ENCODE measurements around the gene CPED1. TPM values are rescaled to one million over a fixed set of nuclear protein-coding genes. Genes with fewer than 3 reads are reported as not detected.
"Not testable (repeated sequence)": the region's sequence is repeated elsewhere in the genome, so short reads cannot be mapped to it uniquely, and the experiment has no call there.

The CPED1 gene
- polyA plus RNA-seq, 2 donors, result 0.29 to 1.3 TPM

DNA sequence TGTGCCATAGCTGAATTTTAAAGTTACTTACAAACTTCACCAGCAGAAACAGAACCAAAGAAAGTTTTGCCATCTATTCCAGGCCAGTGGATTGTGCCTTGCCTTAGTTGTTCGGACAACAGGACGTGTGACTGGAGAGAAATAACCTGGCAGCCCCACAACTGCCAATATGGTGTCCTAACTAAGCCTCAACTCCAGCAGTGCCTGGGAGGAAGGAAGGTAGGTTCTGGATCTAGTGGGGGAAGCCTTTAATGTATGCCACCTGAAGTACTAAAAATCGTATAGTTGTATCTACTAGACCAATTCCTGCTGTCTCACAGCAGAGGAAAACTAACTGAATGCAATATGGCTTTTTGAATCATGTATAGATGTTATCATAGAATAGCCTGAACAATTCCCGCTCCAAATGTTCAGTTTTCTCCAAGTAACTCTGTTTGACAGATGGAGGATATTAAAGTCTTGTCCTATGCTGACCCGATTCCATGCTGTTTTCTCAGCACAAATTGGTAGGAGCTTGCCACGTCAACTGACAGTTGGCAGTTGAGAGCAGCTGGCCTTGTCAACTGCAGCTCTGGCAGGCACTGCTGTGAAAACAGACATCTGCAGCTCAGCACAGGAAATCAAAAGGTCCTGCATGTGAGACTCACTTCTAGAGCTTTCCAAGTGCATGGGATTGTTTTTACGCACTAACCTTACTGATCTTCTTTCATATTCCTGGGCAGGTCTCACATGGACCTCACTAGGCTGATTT is 255.8 kb downstream of the CPED1 start:
- no peaks in the 10 kb centered on the region for H3K27me3 ChIP-seq (ENCODE audit: control insufficient read depth in 1 of 2, insufficient read depth in 2 of 2, low read length in 2 of 2)
- WGBS, 2 donors, result 67 to 77% methylated on average over 7 of the region's 7 CpGs

GRCh38 chr7:121251367-121251766 is 262.9 kb downstream of the CPED1 start:
- WGBS, 2 donors, result 87% methylated on average over 1 of the region's 1 CpG
- H3K4me1 ChIP-seq (ENCODE audit: control insufficient read depth in 2 of 2, insufficient read depth in 2 of 2, low read length in 1 of 2); H3K27ac ChIP-seq (ENCODE audit: low read depth in 2 of 2, low read length in 1 of 2); H3K36me3 ChIP-seq (ENCODE audit: control insufficient read depth in 2 of 2, insufficient read depth in 2 of 2, low read length in 1 of 2); H3K4me3 ChIP-seq (ENCODE audit: low read depth in 1 of 2, low read length in 2 of 2); H3K9me3 ChIP-seq (ENCODE audit: control insufficient read depth in 2 of 2, insufficient read depth in 1 of 2, low read depth in 1 of 2, low read length in 1 of 2); H3K27me3 ChIP-seq (ENCODE audit: control insufficient read depth in 1 of 2, insufficient read depth in 2 of 2, low read length in 2 of 2): not testable (repeated sequence)

More for the DNA sequence above, 255.8 kb downstream of the CPED1 start:
- no peaks in the 10 kb centered on the region for H3K36me3 ChIP-seq (ENCODE audit: control insufficient read depth in 2 of 2, insufficient read depth in 2 of 2, low read length in 1 of 2)
- H3K9me3 ChIP-seq (ENCODE audit: control insufficient read depth in 2 of 2, insufficient read depth in 1 of 2, low read depth in 1 of 2, low read length in 1 of 2), result no peaks in the 10 kb centered on the region
- no peaks in the 10 kb centered on the region for H3K4me1 ChIP-seq (ENCODE audit: control insufficient read depth in 2 of 2, insufficient read depth in 2 of 2, low read length in 1 of 2)
- H3K27ac ChIP-seq (ENCODE audit: low read depth in 2 of 2, low read length in 1 of 2), result no peak overlapping the region
- H3K4me3 ChIP-seq (ENCODE audit: low read depth in 1 of 2, low read length in 2 of 2), result no peak overlapping the region

DNA sequence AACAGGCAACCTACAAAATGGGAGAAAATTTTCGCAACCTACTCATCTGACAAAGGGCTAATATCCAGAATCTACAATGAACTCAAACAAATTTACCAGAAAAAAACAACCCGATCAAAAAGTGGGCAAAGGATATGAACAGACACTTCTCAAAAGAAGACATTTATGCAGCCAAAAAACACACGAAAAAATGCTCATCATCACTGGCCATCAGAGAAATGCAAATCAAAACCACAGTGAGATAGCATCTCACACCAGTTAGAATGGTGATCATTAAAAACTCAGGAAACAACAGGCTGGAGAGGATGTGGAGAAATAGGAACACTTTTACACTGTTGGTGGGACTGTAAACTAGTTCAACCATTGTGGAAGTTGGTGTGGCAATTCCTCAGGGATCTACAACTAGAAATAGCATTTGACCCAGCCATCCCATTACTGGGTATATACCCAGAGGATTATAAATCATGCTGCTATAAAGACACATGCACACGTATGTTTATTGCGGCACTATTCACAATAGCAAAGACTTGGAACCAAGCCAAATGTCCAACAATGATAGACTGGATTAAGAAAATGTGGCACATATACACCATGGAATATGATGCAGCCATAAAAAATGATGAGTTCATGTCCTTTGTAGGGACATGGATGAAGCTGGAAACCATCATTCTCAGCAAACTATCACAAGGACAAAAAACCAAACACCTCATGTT is 264.2 kb downstream of the CPED1 start:
- not testable (repeated sequence) for H3K9me3 ChIP-seq (ENCODE audit: control insufficient read depth in 2 of 2, insufficient read depth in 1 of 2, low read depth in 1 of 2, low read length in 1 of 2); H3K36me3 ChIP-seq (ENCODE audit: control insufficient read depth in 2 of 2, insufficient read depth in 2 of 2, low read length in 1 of 2); H3K27me3 ChIP-seq (ENCODE audit: control insufficient read depth in 1 of 2, insufficient read depth in 2 of 2, low read length in 2 of 2); H3K4me3 ChIP-seq (ENCODE audit: low read depth in 1 of 2, low read length in 2 of 2); H3K27ac ChIP-seq (ENCODE audit: low read depth in 2 of 2, low read length in 1 of 2); H3K4me1 ChIP-seq (ENCODE audit: control insufficient read depth in 2 of 2, insufficient read depth in 2 of 2, low read length in 1 of 2)
- WGBS, 2 donors, result 82 to 94% methylated on average over 2 to 3 of the region's 5 CpGs

- Histone ChIP-seq H3K27me3 (ENCODE audit: control insufficient read depth in 1 of 2, insufficient read depth in 2 of 2, low read length in 2 of 2) (no peaks in the 10 kb centered on the region), H3K36me3 (ENCODE audit: control insufficient read depth in 2 of 2, insufficient read depth in 2 of 2, low read length in 1 of 2) (no peaks in the 10 kb centered on the region), H3K9me3 (ENCODE audit: control insufficient read depth in 2 of 2, insufficient read depth in 1 of 2, low read depth in 1 of 2, low read length in 1 of 2) (no peaks in the 10 kb centered on the region), H3K4me3 (ENCODE audit: low read depth in 1 of 2, low read length in 2 of 2) (no peak overlapping the region), H3K27ac (ENCODE audit: low read depth in 2 of 2, low read length in 1 of 2) (no peak overlapping the region), H3K4me1 (ENCODE audit: control insufficient read depth in 2 of 2, insufficient read depth in 2 of 2, low read length in 1 of 2) (no peaks in the 10 kb centered on the region)
- WGBS, 2 donors, result 76 to 89% methylated on average over 4 of the region's 4 CpGs
Measured at GRCh38 chr7:121259826-121260225, 271.3 kb downstream of the CPED1 start.

DNA sequence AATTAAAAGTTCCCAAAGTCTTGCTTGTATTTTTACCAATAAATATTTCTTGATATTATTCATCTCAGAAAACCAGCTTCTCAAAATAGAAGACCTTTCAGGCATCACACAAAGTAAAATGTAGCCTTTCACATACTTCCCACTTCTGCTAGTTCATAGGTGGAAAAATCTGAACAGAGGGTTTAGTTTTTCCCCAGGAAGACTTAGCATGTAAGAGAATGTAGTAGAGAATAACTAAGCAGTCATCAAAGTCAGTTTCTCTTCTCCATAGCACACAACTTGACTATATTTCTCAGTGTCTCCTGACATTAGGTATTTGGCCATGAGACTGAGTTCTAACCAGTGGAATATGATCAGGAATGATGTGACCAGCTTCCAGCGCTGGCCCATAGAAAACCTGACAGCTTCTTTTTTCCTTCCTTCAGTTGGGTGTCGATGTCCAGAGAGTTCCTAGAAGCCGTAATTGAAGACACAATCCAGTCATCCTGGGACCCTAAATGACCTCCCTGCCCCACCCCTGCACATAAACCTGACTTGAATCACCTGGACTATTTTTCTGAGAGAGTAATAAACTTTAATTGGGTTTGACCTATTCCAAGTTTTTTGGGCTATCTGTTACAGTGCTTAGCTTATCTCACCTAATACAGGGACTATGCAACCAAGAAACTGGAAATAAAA is 272.8 kb downstream of the CPED1 start:
- 63 to 78% methylated on average over 3 of the region's 3 CpGs for WGBS, 2 donors
- Histone ChIP-seq H3K27ac (ENCODE audit: low read depth in 2 of 2, low read length in 1 of 2) (no peak overlapping the region), H3K36me3 (ENCODE audit: control insufficient read depth in 2 of 2, insufficient read depth in 2 of 2, low read length in 1 of 2) (no peaks in the 10 kb centered on the region), H3K4me1 (ENCODE audit: control insufficient read depth in 2 of 2, insufficient read depth in 2 of 2, low read length in 1 of 2) (no peaks in the 10 kb centered on the region), H3K27me3 (ENCODE audit: control insufficient read depth in 1 of 2, insufficient read depth in 2 of 2, low read length in 2 of 2) (no peaks in the 10 kb centered on the region), H3K4me3 (ENCODE audit: low read depth in 1 of 2, low read length in 2 of 2) (no peak overlapping the region), H3K9me3 (ENCODE audit: control insufficient read depth in 2 of 2, insufficient read depth in 1 of 2, low read depth in 1 of 2, low read length in 1 of 2) (no peaks in the 10 kb centered on the region)

GRCh38 chr7:121262221-121262620 is 273.7 kb downstream of the CPED1 start:
- no peaks in the 10 kb centered on the region for H3K36me3 ChIP-seq (ENCODE audit: control insufficient read depth in 2 of 2, insufficient read depth in 2 of 2, low read length in 1 of 2)
- no peaks in the 10 kb centered on the region for H3K9me3 ChIP-seq (ENCODE audit: control insufficient read depth in 2 of 2, insufficient read depth in 1 of 2, low read depth in 1 of 2, low read length in 1 of 2)
- no peak overlapping the region for H3K4me3 ChIP-seq (ENCODE audit: low read depth in 1 of 2, low read length in 2 of 2)
- no peaks in the 10 kb centered on the region for H3K27me3 ChIP-seq (ENCODE audit: control insufficient read depth in 1 of 2, insufficient read depth in 2 of 2, low read length in 2 of 2)
- no peak overlapping the region for H3K27ac ChIP-seq (ENCODE audit: low read depth in 2 of 2, low read length in 1 of 2)
- no peaks in the 10 kb centered on the region for H3K4me1 ChIP-seq (ENCODE audit: control insufficient read depth in 2 of 2, insufficient read depth in 2 of 2, low read length in 1 of 2)
- WGBS, 2 donors, result 58 to 65% methylated on average over 1 of the region's 1 CpG

DNA sequence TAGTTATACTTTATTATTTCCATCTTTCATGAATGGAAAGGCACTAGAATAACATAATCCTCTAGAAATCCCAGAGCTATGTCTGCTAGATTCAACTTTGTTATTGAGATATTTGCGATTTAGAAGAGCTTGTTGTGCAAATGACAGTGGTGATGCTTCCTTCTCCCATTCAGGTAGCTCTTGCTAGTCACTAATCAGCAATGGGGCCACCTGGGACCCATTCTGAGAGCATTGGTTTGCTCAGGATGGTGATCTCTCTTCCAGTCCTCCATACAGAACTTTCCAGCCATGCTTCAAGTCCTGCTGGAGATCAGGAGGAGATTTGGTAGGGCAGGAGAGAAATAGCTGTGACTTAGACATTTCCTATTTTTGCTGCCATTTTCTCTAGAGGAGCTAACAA is 274.5 kb downstream of the CPED1 start:
- Histone ChIP-seq H3K9me3 (ENCODE audit: control insufficient read depth in 2 of 2, insufficient read depth in 1 of 2, low read depth in 1 of 2, low read length in 1 of 2) (no peaks in the 10 kb centered on the region), H3K27me3 (ENCODE audit: control insufficient read depth in 1 of 2, insufficient read depth in 2 of 2, low read length in 2 of 2) (no peaks in the 10 kb centered on the region), H3K4me3 (ENCODE audit: low read depth in 1 of 2, low read length in 2 of 2) (no peak overlapping the region), H3K27ac (ENCODE audit: low read depth in 2 of 2, low read length in 1 of 2) (no peak overlapping the region), H3K4me1 (ENCODE audit: control insufficient read depth in 2 of 2, insufficient read depth in 2 of 2, low read length in 1 of 2) (no peaks in the 10 kb centered on the region), H3K36me3 (ENCODE audit: control insufficient read depth in 2 of 2, insufficient read depth in 2 of 2, low read length in 1 of 2) (no peaks in the 10 kb centered on the region)
- WGBS, 2 donors, result 89 to 93% methylated on average over 1 of the region's 1 CpG

DNA sequence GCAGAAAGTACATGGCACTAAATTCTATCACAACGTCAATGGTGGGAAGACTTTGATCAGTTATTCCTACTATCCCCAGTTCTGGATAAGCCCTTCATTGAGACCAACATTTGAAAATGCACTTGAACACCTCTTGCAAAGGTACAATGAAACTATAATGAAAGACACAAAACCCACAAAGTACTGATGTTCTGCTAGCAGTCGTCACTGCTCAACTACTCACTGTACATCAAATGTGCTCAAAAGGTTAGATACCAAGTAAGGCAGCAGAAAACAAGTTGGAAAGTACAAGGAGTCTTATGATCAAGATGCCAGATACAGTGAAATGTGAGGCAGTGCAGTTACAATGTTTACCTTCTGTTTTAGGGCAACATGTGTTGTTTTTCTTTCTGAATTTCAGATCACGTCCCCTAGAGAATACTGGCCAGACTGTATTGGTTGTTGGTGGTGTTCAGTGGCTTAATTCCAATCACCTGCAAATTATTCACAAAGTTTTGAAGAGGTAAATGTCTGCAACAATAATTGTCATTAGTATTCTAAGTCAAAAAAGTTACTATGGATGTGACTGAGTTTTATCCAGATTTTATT is 277.9 kb downstream of the CPED1 start:
- no peaks in the 10 kb centered on the region for H3K27me3 ChIP-seq (ENCODE audit: control insufficient read depth in 1 of 2, insufficient read depth in 2 of 2, low read length in 2 of 2)
- H3K4me3 ChIP-seq (ENCODE audit: low read depth in 1 of 2, low read length in 2 of 2), result no peak overlapping the region
- H3K9me3 ChIP-seq (ENCODE audit: control insufficient read depth in 2 of 2, insufficient read depth in 1 of 2, low read depth in 1 of 2, low read length in 1 of 2), result no peaks in the 10 kb centered on the region
- 83 to 84% methylated on average over 3 of the region's 3 CpGs for WGBS, 2 donors
- no peaks in the 10 kb centered on the region for H3K4me1 ChIP-seq (ENCODE audit: control insufficient read depth in 2 of 2, insufficient read depth in 2 of 2, low read length in 1 of 2)
- H3K36me3 ChIP-seq (ENCODE audit: control insufficient read depth in 2 of 2, insufficient read depth in 2 of 2, low read length in 1 of 2), result no peaks in the 10 kb centered on the region
- H3K27ac ChIP-seq (ENCODE audit: low read depth in 2 of 2, low read length in 1 of 2), result no peak overlapping the region

DNA sequence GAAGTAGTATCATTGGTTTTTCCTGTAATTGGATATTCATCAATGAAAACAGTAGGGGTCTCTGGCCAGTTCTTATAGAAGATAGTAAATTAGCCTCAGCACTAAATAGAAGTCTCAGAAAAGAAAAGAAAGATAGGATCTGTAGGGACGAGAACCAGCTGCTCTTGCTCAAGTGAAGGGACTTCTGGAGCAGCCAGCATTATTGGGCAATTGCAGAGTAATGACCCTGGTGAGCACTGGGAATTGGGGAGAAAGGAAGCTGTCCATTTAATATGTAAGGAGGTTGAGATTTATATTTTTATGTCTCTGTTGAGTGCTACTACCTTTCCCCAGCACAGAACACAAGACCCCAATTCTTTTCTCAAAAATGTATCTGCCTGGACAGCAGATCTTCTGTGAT is 279.1 kb downstream of the CPED1 start:
- H3K4me3 ChIP-seq (ENCODE audit: low read depth in 1 of 2, low read length in 2 of 2), result no peak overlapping the region
- no peaks in the 10 kb centered on the region for H3K27me3 ChIP-seq (ENCODE audit: control insufficient read depth in 1 of 2, insufficient read depth in 2 of 2, low read length in 2 of 2)
- 68% methylated on average over 1 of the region's 1 CpG for WGBS, 2 donors
- no peak overlapping the region for H3K27ac ChIP-seq (ENCODE audit: low read depth in 2 of 2, low read length in 1 of 2)
- no peaks in the 10 kb centered on the region for H3K4me1 ChIP-seq (ENCODE audit: control insufficient read depth in 2 of 2, insufficient read depth in 2 of 2, low read length in 1 of 2)
- no peaks in the 10 kb centered on the region for H3K36me3 ChIP-seq (ENCODE audit: control insufficient read depth in 2 of 2, insufficient read depth in 2 of 2, low read length in 1 of 2)
- H3K9me3 ChIP-seq (ENCODE audit: control insufficient read depth in 2 of 2, insufficient read depth in 1 of 2, low read depth in 1 of 2, low read length in 1 of 2), result no peaks in the 10 kb centered on the region

Measured in esophagus (tissue), 2 donors.